Measurements from ENCODE around the gene KCNH2.

DNA sequence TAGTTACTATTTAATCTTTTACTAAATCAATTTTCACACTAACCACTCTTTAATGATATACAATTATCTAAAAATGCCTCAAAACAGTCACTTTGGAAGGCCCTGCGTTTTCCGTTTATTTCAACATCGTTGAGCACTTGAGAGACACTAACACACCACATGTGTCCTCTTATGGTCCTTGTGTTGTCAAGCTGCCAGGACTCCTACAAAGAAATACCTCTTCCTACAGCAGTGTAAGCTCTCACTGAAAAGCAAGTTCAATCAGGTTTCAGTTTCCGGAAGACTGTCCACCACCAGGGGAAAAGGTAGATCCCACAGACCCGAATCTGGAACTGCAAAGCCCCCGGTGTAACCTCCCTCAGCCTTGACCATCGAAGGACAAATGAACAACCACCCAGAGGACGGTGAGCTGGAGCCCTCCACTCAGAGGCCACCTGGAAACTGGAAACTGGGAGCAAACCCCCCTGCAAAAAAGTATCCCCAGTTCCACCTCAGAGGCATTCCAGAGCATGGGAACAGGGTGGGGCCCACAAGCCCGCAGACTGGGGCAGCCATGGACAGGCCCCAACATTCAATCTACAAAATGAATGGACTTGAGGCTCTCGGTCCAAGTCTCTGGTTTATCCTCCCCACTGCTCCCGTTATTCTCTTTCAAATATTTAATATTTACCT, 37.6 kb downstream of the KCNH2 start:
- TF ChIP-seq CTCF (IDR thresholded peaks at IDR 0.05), result no peak
- TF ChIP-seq POLR2A (IDR thresholded peaks at IDR 0.05), result no peak
